Spleen (tissue), 11 donors: ENCODE data around the gene ZNRF2. TPM values are rescaled to one million over a fixed set of nuclear protein-coding genes. Genes with fewer than 3 reads are reported as not detected.

Experiments used
- DNase-seq: peaks from one replicate; pipeline ENCODE4 v3.0.0-alpha.2; 2020
- H3K27ac ChIP-seq, 8 donors: fragments of 200-600 bp; sonication (generic) in 7 of 8; 1 replicate in 4 of 8; 2 replicates in 4 of 8; pipeline versions ENCODE4 v1.5.0 to v1.8.0; 2016 to 2021; ENCODE audit warnings: inconsistent platforms in 4 of 8, mild to moderate bottlenecking in 4 of 8, moderate library complexity in 1 of 8
- H3K27me3 ChIP-seq, 7 donors: fragments of 200-600 bp; sonication (generic) in 6 of 7; replicated peaks in 1 of 7; 1 replicate in 4 of 7; 2 replicates in 3 of 7; pipeline versions ENCODE4 v1.5.0 to v1.8.0; 2016 to 2021; ENCODE audit warnings: inconsistent platforms in 3 of 7, mild to moderate bottlenecking in 1 of 7
- H3K36me3 ChIP-seq, 6 donors: fragments of 200-600 bp; sonication (generic) in 5 of 6; 1 replicate in 4 of 6; 2 replicates in 2 of 6; pipeline versions ENCODE4 v1.5.0 to v1.8.0; 2016 to 2021; ENCODE audit warnings: inconsistent platforms in 2 of 6
- H3K4me1 ChIP-seq, 6 donors: fragments of 200-600 bp; sonication (generic) in 5 of 6; 1 replicate in 3 of 6; 2 replicates in 3 of 6; pipeline versions ENCODE4 v1.5.0 to v1.8.0; 2016 to 2021; ENCODE audit warnings: inconsistent platforms in 3 of 6
- H3K4me3 ChIP-seq, 8 donors: fragments of 200-600 bp; sonication (generic) in 7 of 8; 1 replicate in 4 of 8; 2 replicates in 4 of 8; pipeline versions ENCODE4 v1.5.0 to v1.8.0; 2016 to 2021; ENCODE audit warnings: inconsistent platforms in 4 of 8, mild to moderate bottlenecking in 4 of 8, moderate library complexity in 2 of 8
- H3K9me3 ChIP-seq, 8 donors: fragments of 200-600 bp; sonication (generic) in 7 of 8; 1 replicate in 4 of 8; 2 replicates in 4 of 8; pipeline versions ENCODE4 v1.5.0 to v1.8.0; 2016 to 2021; ENCODE audit warnings: inconsistent platforms in 4 of 8
- POLR2A ChIP-seq, 3 donors: fragments of 450-650 bp; IDR thresholded peaks; one replicate each; pipeline ENCODE4 v1.5.1; 2017; ENCODE audit warnings: antibody characterized with exemption in 3 of 3, mild to moderate bottlenecking in 1 of 3
- POLR2AphosphoS5 ChIP-seq, 3 donors: sonication (generic); formaldehyde crosslinking; IDR thresholded peaks; one replicate each; pipeline ENCODE4 v1.5.1; 2017; ENCODE audit warnings: antibody characterized with exemption in 3 of 3
- WGBS, 5 donors: extraction: QIAGEN DNeasy Blood & Tissue Kit in 3 of 5; methylation state at CpG; one replicate each; pipeline versions ENCODE4 v1.1.5 to v1.1.7; 2013 to 2018; 5-methylcytosine and 5-hydroxymethylcytosine counted together
- intact Hi-C: fragments of 100-400 bp; cut with DNase I; formaldehyde crosslinking; loops from one replicate; pipeline ENCODE4 v1.15.0; 2023; ENCODE audit warnings: low total_unique reads
- polyA plus RNA-seq, 3 donors: library from polyadenylated mRNA; stranded (reverse); fragments of 200-250 nt; gene quantifications; one replicate each; pipeline ENCODE4 v1.2.1, GENCODE V29; 2013
- total RNA-seq, 7 donors: library from RNA; depleted of rRNA in 3 of 7; stranded (reverse); fragments of >200 nt in 3 of 7; fragmentation: NEBNext Ultra II Directional in 4 of 7; extraction: Animal tissue kit (Norgen Biotek cat#: 25700) in 4 of 7; gene quantifications; one replicate each; pipeline versions ENCODE4 v1.1.0 to v1.2.1, GENCODE V29; 2016 to 2021
- TF ChIP-seq, protein P1 (sequence below), 11 experiments: fragments of 200-600 bp in 7 of 11; fragments of 450-650 bp in 4 of 11; sonication (generic) in 4 of 11; IDR thresholded peaks in 8 of 11; conservative IDR thresholded peaks in 3 of 11; 1 replicate in 7 of 11; 2 replicates in 4 of 11; pipeline versions ENCODE4 v1.4.0 to v1.8.0; 2016 to 2021; ENCODE audit warnings: antibody characterized with exemption in 11 of 11, inconsistent platforms in 4 of 11, mild to moderate bottlenecking in 1 of 11
- donor health status: healthy with polysubstance abuse.
- donor health status: DM: no; HTN: no; CAD: no; lungs with moderate emphysema.
- donor health status: DM: no; HTN: no; CAD: no.
- donor health status: Bipolar disorder and iron deficiency.
- donor health status: healthy.
- donor health status: DM: no; HTN: no; CAD: no.
- donor health status: DM: yes; HTN: yes; CAD: no.

ZNRF2 gene
- total and polyA plus RNA-seq, 10 donors, result 6.8 to 42.5 (median 28.5) TPM

GRCh38 chr7:30279653-30279904, 4.8 kb upstream of the ZNRF2 start:
- no peaks in the 10 kb centered on the region for H3K27me3 ChIP-seq
- H3K36me3 ChIP-seq, result no peaks in the 10 kb centered on the region
- H3K4me3 ChIP-seq, result no peak overlapping the region
- H3K27ac ChIP-seq, result no peak overlapping the region
- 11 to 28% (median 20%) methylated on average over 2 of the region's 2 CpGs for WGBS, 5 donors
- no peak for TF ChIP-seq POLR2AphosphoS5 (IDR thresholded peaks at IDR 0.05)
- no peak for TF ChIP-seq POLR2A (IDR thresholded peaks at IDR 0.05)
- TF ChIP-seq, protein P1, sequence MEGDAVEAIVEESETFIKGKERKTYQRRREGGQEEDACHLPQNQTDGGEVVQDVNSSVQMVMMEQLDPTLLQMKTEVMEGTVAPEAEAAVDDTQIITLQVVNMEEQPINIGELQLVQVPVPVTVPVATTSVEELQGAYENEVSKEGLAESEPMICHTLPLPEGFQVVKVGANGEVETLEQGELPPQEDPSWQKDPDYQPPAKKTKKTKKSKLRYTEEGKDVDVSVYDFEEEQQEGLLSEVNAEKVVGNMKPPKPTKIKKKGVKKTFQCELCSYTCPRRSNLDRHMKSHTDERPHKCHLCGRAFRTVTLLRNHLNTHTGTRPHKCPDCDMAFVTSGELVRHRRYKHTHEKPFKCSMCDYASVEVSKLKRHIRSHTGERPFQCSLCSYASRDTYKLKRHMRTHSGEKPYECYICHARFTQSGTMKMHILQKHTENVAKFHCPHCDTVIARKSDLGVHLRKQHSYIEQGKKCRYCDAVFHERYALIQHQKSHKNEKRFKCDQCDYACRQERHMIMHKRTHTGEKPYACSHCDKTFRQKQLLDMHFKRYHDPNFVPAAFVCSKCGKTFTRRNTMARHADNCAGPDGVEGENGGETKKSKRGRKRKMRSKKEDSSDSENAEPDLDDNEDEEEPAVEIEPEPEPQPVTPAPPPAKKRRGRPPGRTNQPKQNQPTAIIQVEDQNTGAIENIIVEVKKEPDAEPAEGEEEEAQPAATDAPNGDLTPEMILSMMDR (IDR thresholded peaks at IDR 0.05 in 8 of 11, conservative IDR thresholded peaks at IDR 0.05 in 3 of 11), result no peak
- intact Hi-C loops, result loop anchor here (5.0 to 10.0 kb wide), 3 partner anchors 115 to 288 kb away; no protein-coding TSS in a partner anchor
- H3K4me1 ChIP-seq, result peaks cover 0 to 41% (median 20%) of the 10 kb centered on the region in 6 donors
- DNase-seq, result no peak
- no peaks in the 10 kb centered on the region for H3K9me3 ChIP-seq

- no peak for DNase-seq
- no peaks in the 10 kb centered on the region for H3K9me3 ChIP-seq
- H3K27me3 ChIP-seq, result no peaks in the 10 kb centered on the region
- H3K36me3 ChIP-seq, result no peaks in the 10 kb centered on the region
- intact Hi-C loops, result no loop called here
- 94 to 100% (median 96%) methylated on average over 1 of the region's 1 CpG for WGBS, 5 donors
- TF ChIP-seq, protein P1 (IDR thresholded peaks at IDR 0.05 in 8 of 11, conservative IDR thresholded peaks at IDR 0.05 in 3 of 11), result no peak
- TF ChIP-seq POLR2AphosphoS5 (IDR thresholded peaks at IDR 0.05) (no peak), POLR2A (IDR thresholded peaks at IDR 0.05) (no peak)
- no peak overlapping the region for H3K27ac ChIP-seq
- H3K4me3 ChIP-seq, result no peak overlapping the region
- peaks cover 0 to 41% (median 20%) of the 10 kb centered on the region in 6 donors for H3K4me1 ChIP-seq
Measured at GRCh38 chr7:30280631-30281030, 3.8 kb upstream of the ZNRF2 start.

- DNase-seq, result no peak
- 70 to 81% (median 72%) methylated on average over 1 of the region's 1 CpG for WGBS, 5 donors
- intact Hi-C loops, result no loop called here
Measured at GRCh38 chr7:30281263-30281662, 3.1 kb upstream of the ZNRF2 start.

DNA sequence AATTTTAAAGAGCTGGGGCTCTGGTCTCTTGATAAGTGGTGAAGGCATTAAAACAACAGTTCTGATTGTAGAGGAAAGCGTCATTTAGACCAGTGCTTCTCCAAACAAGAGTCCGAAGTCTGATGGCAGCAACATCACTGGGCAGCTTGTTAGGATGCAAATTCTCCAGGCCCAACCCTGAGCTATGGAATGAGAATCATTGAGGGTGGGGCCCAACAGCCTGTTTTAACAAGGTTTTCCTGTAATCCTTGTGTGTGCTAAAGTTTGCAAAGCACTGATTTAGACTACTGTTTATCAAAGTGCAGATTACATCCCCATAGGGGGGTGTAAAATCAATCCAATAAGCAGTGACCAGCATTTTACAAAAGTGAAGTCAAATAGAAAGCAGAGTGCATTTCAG, 2.6 kb upstream of the ZNRF2 start:
- Histone ChIP-seq H3K4me1 (peaks cover 6 to 41% (median 24%) of the 10 kb centered on the region in 6 donors), H3K4me3 (no peak overlapping the region), H3K27ac (no peak overlapping the region), H3K9me3 (no peaks in the 10 kb centered on the region), H3K27me3 (no peaks in the 10 kb centered on the region), H3K36me3 (no peaks in the 10 kb centered on the region)
- no peak for DNase-seq
- TF ChIP-seq, protein P1 (IDR thresholded peaks at IDR 0.05 in 8 of 11, conservative IDR thresholded peaks at IDR 0.05 in 3 of 11), result no peak
- TF ChIP-seq POLR2A (IDR thresholded peaks at IDR 0.05) (no peak), POLR2AphosphoS5 (IDR thresholded peaks at IDR 0.05) (no peak)
- intact Hi-C loops, result no loop called here
- 91 to 100% (median 95%) methylated on average over 2 of the region's 2 CpGs for WGBS, 5 donors

More at GRCh38 chr7:30281263-30281662, 3.1 kb upstream of the ZNRF2 start:
- Histone ChIP-seq H3K27me3 (no peaks in the 10 kb centered on the region), H3K9me3 (no peaks in the 10 kb centered on the region), H3K36me3 (no peaks in the 10 kb centered on the region), H3K27ac (no peak overlapping the region), H3K4me3 (no peak overlapping the region), H3K4me1 (peaks cover under 1 to 40% (median 21%) of the 10 kb centered on the region in 6 donors)
- TF ChIP-seq POLR2A (IDR thresholded peaks at IDR 0.05), result no peak
- no peak for TF ChIP-seq POLR2AphosphoS5 (IDR thresholded peaks at IDR 0.05)
- TF ChIP-seq, protein P1 (IDR thresholded peaks at IDR 0.05 in 8 of 11, conservative IDR thresholded peaks at IDR 0.05 in 3 of 11), result no peak
